ENCODE data around the gene MEGF8.
A peak's percentile ranks its signal among the peaks of the same experiment; 100 is the strongest.

The MEGF8 gene

DNA sequence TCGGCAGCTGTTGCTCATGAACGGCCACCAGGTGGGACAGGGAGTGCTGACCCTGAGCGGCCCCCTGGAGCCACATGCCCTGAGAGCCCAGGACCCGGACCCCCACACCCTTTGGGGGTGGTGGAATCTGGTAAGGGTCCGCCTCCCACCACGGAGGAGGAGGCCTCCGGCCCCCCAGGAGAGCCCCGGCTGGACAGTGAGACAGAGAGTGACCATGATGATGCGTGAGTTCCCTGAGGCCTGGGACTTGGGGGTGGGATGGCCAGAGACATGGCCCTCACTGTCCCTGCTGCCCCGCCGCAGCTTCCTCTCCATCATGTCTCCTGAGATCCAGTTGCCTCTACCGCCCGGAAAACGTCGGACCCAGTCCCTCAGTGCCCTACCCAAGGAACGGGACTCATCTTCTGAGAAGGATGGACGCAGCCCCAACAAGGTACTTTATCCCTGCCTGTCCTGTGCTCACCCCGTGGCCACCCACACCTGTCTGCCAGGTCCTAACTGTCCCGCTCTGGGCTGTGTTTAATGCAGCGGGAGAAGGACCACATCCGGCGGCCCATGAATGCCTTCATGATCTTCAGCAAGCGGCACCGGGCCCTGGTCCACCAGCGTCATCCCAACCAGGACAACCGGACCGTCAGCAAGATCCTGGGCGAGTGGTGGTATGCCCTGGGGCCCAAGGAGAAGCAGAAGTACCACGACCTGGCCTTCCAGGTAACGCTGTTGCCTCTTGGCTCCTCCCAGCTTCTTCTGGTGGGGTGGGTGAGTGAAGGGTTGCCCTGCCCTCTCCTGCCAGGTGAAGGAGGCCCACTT, 38.2 kb upstream of the MEGF8 start:
- no peak for DNase-seq (ENCODE audit: low spot score)

DNA sequence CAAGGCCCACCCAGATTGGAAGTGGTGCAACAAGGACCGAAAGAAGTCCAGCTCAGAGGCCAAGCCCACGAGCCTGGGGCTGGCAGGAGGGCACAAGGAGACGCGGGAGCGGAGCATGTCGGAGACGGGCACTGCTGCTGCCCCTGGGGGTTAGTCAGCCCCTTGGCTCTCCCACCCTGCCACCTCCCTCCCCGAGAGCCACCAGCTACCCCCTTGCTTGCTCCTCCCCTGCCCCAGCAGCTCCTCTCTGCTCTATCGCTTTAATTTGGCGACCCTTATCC, 37.7 kb upstream of the MEGF8 start:
- no peak for DNase-seq (ENCODE audit: low spot score)

DNA sequence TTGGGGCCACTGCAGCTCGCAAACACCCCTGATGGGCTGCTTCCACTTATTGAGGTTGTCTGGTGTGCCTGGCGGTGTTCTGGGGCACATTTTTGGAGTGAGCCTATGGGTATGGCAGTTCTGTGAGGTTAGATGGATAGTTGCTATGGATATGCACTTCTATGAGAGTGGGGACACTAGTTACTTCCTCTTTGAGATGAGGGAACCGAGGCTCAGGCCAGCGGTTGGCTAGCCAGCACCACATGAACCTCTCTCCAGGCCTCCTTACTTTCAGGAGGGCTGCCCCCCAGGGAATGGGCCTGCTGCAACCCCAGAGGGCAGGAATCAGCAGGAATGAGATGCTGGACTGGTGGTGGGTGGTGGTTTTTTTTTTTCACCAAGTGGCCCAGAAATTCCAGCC, 37.0 kb upstream of the MEGF8 start:
- no peak for DNase-seq (ENCODE audit: low spot score)

DNA sequence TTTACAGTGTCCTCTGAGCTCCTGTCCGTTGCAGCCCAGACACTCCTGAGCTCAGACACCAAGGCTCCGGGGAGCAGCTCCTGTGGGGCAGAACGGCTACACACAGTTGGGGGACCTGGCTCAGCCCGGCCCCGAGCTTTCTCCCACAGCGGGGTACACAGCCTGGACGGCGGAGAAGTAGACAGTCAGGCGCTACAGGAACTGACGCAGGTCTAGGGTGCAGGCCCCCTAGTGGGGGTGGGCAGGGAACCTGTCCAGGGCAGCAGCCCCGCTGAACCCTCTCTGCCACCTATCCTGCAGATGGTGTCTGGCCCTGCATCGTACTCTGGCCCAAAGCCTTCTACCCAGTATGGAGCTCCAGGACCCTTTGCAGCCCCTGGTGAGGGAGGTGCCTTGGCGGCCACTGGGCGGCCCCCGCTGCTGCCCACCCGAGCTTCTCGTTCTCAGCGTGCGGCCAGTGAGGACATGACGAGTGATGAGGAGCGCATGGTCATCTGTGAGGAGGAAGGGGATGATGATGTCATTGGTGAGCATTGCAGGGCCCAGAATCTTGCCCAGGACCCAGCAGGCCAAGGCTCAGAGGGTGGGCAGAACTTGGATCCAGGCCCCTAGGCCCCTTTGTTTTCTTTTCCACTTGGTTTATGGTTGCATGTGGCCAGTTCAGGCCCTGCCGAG, 36.4 kb upstream of the MEGF8 start:
- DNase-seq (ENCODE audit: low spot score), result no peak

DNA sequence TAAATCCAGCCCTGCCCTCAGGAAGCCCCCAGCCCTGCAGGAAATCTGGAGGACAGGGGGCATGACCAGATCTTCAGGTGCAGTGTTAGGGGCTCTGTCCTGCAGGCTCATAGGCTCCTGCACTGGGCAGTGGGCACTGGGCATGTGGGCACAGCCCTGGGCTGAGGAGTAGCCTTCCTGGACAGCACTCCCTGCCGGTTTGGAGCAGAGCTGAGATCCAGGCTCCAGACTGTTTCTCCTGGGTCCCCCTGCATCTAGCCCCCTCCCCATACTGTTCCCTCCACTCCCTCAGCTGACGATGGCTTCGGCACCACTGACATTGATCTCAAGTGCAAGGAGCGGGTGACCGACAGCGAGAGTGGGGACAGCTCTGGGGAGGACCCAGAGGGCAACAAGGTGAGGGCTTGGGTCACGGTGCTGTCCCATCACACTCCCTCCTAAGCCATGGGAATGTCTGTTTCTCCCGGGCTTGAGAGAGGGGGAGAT, 35.8 kb upstream of the MEGF8 start:
- DNase-seq (ENCODE audit: low spot score), result no peak

DNA sequence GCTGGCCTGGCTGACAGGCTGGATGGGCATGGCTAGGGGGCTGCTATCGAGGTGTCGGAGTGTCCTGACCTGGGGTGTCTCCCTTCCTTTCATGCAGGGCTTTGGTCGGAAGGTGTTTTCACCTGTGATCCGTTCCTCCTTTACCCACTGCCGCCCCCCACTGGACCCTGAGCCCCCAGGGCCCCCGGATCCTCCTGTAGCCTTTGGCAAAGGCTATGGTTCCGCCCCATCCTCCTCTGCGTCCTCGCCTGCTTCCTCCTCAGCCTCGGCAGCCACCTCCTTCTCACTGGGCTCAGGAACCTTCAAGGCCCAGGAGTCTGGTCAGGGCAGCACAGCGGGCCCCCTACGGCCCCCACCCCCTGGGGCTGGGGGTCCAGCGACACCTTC, 35.3 kb upstream of the MEGF8 start:
- DNase-seq (ENCODE audit: low spot score), result no peak

DNA sequence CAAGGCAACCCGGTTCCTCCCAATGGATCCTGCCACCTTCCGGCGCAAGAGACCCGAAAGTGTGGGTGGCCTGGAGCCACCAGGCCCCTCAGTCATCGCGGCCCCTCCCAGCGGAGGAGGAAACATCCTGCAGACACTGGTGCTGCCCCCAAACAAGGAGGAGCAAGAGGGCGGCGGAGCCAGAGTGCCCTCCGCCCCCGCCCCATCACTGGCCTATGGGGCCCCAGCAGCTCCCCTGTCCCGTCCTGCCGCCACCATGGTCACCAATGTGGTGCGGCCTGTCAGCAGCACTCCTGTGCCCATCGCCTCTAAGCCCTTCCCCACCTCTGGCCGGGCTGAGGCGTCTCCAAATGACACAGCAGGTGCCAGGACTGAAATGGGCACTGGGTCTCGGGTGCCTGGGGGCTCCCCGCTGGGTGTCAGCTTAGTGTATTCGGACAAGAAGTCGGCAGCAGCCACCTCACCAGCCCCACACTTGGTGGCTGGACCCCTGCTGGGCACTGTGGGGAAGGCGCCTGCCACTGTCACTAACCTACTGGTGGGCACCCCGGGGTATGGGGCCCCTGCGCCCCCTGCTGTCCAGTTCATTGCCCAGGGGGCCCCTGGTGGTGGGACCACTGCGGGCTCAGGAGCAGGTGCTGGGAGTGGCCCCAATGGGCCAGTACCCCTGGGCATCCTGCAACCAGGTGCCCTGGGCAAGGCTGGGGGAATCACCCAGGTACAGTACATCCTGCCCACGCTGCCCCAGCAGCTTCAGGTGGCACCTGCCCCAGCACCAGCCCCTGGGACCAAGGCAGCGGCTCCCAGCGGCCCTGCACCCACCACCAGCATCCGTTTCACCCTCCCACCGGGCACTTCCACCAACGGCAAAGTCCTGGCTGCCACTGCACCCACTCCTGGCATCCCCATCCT, 34.7 kb upstream of the MEGF8 start:
- peak; percentile 41 for DNase-seq (ENCODE audit: low spot score)

DNA sequence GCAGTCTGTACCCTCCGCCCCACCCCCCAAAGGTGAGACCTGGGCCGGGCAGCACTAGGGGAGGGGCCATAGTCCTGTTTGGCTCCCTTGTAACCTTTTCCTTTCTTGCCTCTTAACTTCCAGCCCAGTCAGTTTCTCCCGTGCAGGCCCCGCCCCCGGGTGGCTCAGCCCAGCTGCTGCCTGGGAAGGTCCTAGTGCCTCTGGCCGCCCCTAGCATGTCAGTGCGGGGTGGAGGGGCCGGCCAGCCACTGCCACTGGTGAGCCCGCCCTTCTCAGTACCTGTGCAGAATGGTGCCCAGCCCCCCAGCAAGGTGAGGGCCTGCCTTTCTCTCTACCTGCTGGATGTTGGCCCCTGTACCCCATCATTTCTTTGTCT, 34.0 kb upstream of the MEGF8 start:
- no peak for DNase-seq (ENCODE audit: low spot score)

DNA sequence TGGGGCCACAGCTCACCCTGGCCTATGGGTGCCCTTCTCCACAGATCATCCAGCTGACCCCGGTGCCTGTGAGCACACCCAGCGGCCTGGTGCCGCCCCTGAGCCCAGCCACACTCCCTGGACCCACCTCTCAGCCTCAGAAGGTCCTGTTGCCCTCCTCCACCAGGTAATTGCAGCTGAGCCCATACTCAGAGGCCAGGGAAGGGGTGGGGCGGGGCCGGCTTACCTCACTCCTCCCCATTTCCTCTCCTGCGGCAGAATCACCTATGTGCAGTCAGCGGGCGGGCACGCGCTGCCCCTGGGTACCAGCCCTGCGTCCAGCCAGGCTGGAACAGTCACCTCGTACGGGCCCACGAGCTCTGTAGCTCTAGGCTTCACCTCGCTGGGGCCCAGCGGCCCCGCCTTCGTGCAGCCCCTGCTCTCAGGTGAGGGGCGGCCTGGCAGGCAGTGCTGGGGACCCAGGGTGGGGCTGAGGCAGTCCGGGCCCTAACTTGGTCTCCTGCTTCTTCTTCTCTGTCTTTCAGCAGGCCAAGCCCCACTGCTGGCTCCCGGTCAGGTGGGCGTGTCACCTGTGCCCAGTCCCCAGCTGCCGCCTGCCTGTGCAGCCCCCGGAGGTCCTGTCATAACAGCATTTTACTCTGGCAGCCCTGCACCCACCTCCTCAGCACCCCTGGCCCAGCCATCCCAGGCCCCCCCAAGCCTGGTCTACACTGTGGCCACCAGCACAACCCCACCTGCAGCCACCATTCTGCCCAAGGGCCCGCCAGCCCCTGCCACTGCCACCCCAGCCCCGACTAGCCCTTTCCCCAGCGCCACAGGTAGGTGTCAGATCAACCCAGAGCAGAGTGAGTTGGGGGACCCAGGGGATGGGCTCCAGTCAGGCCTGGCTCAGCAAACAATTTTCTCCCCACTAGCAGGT, 33.1 kb upstream of the MEGF8 start:
- DNase-seq (ENCODE audit: low spot score), result no peak

DNA sequence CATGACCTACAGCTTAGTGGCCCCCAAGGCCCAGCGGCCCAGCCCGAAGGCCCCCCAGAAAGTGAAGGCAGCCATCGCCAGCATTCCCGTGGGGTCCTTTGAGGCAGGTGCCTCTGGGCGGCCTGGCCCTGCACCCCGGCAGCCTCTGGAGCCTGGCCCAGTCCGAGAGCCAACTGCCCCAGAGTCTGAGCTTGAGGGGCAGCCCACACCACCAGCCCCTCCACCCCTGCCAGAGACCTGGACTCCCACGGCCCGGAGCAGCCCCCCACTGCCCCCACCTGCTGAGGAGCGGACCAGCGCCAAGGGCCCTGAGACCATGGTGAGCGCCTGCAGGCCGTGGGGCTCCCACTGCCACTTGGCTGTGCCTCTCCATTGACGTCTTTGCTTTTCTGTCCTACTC, 32.5 kb upstream of the MEGF8 start:
- DNase-seq (ENCODE audit: low spot score), result no peak

DNA sequence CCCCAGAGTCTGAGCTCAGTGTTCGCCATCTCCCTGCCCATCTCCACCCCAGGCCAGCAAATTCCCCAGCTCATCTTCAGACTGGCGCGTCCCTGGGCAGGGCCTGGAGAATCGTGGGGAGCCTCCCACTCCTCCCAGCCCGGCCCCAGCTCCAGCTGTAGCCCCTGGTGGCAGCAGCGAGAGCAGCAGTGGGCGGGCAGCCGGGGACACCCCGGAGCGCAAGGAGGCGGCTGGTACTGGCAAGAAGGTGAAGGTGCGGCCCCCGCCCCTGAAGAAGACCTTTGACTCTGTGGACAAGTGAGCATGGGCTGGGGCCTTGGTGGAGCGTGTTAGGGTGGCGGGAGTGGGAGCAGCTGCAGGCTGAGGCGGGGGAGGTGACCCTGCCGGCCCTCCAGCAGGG, 31.9 kb upstream of the MEGF8 start:
- DNase-seq (ENCODE audit: low spot score), result no peak

DNA sequence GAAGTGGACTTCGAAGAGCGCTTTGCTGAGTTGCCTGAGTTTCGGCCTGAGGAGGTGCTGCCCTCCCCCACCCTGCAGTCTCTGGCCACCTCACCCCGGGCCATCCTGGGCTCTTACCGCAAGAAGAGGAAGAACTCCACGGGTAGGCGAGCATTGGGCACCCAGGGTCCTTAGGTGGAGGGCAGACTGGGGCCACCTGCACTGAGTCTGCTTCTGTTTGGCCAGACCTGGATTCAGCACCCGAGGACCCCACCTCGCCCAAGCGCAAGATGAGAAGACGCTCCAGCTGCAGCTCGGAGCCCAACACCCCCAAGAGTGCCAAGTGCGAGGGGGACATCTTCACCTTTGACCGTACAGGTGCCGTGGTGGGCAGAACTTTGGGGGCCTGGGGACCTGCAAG, 31.5 kb upstream of the MEGF8 start:
- no peak for DNase-seq (ENCODE audit: low spot score)

DNA sequence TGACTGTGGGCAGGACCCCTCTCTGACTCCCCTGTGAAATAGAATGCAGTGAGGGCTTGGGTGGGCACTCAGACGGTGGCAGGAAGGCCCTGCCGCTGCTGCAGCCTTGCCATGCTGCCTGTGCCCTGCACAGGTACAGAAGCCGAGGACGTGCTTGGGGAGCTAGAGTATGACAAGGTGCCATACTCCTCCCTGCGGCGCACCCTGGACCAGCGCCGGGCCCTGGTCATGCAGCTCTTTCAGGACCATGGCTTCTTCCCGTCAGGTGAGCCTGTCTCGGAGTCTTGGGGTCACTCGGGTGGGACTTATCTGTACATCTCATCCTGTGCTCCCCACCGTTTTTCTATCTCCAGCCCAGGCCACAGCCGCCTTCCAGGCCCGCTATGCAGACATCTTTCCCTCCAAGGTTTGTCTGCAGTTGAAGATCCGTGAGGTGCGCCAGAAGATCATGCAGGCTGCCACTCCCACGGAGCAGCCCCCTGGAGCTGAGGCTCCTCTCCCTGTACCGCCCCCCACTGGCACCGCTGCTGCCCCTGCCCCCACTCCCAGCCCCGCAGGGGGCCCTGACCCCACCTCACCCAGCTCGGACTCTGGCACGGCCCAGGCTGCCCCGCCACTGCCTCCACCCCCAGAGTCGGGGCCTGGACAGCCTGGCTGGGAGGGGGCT, 30.8 kb upstream of the MEGF8 start:
- no peak for DNase-seq (ENCODE audit: low spot score)

DNA sequence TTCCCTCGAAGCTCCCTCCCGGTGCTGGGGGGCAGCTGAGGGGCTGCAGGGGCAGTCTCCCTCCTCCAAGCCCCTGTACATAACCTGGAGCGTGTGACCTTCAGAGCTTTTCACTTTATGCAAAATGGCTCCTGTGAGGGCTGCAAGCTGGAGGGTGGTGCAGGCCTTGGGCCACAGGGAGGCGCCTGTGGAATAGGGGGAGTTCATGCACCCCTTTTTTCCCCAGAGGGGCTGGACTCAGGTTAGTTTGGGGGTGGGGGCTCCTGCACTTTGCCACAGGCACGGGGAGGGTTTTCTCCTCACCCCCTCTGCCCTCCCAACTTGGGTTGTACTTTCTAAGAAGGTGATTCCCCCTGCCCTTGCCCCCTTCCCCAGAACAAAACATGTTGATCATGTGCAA, 30.1 kb upstream of the MEGF8 start:
- no peak for DNase-seq (ENCODE audit: low spot score)

DNA sequence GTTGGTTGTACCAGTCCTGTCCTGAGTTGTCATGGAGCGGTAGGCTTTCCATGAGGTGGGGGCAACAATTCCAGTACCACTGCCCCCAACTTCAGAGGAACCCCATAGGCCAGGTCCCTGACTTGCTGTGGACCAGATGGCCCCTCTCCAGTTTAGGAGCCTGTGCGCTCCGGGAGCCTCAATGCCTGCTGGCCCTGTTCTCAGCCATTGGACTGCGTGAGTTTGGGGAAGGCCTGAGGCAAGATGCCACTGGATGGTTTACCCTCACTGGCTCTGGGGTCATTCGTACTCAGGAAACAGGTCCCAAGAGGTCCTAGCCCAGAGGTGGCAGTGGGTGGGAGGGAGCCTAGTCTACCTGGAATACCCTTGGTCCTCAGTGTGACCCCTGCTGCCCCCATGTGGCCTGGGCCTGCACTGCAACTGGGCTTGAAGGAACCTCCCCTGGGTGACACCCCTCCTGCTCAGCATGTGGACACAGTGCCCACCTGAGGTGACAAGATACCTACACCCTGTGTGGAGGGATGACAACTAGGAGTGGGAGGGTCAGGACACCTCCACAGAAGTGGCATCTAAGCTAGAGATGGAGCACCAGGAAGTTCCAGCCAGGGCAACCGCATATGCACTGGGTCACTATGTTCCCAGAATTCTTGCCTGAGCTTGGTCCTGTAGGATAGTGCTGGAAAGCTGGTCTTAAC, 29.5 kb upstream of the MEGF8 start:
- peak; percentile 84 for DNase-seq (ENCODE audit: low spot score)

DNA sequence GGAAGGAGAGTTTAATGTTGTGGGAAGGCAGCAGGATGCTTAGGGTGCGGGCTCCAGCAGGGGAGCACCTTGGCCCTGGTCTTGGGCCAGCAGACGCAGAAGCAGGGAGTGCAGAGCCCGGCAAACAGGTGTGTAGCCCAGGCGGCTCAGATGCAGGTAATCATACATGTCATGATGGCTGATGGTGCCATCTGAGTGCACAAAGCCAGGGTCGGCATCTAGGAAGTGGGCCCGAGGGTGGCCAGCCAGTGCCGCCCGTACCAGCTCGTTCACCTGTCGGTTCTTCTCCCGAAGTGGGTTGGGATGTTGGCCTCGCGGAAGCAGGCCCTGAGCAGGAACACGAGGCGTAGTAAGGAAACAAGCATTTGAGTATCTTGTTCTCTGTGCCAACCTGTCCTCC, 28.4 kb upstream of the MEGF8 start:
- no peak for DNase-seq (ENCODE audit: low spot score)

DNA sequence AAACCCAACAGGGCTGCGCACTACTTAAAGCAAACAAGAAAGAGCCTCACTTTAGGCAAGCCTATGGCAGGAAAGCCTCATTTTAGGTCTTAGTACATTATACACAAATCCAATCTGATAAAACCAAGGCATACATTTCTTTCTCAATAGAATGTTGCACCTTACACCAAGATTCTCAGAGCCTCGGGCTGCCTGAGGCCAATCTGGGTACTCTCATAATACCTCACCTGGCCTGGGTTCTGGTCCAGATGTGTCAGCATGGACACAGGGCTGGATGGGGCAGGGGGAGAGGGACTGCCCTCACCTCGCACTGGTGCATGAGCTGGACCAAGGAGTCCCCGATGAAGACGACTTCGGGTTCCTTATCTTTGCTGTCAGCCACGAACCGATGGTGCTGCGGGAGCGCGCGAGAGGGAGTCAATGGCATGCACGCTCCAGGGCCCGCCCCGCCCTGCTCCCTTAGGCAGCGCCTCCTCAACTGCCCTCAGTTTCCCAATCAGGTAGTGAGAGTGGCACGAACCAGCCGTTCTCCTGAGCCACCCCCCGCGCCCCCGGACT, 23.7 kb upstream of the MEGF8 start, which contains the start of gene PRR19:
Gene PRR19 (plus strand): TSS at position 487 of the 558 bp plus-strand sequence. CDS start 7,453 bp downstream, outside the sequence.
- no peak for DNase-seq (ENCODE audit: low spot score)

DNA sequence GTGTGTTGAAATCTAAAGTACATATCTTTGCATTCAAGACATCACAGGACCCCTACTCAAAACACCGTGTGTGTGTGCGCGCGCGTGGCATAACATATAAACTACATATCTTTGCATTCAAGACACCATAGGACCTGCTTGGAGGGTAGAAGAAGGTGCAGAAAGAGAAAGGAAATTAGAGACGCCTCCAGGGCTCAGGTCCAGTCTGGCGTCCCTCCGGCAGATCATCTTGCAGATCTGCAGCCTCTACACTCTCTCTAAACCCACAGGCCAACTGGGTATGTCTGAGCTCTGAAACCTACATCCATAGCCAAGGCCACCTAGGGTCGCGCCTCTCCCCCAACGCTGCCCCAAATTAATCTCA, 22.4 kb upstream of the MEGF8 start:
- DNase-seq (ENCODE audit: low spot score), result no peak

DNA sequence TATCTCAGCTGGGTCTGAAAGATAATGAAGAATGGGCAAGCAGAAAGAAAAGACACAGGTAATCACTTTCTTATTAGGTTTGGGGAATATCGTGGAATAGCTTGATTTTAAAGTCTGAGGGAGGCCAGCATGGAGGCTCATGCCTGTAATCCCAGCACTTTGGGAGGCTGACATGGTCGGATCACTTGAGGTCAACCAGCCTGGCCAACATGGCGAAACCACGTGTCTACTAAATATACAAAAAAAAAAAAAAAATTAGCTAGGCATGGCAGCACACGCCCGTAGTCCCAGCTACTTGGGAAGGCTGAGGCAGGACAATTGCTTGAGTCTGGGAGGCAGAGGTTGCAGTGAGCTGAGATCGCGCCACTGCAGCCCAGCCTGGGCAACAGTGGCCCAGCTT, 21.6 kb upstream of the MEGF8 start:
- no peak for DNase-seq (ENCODE audit: low spot score)

DNA sequence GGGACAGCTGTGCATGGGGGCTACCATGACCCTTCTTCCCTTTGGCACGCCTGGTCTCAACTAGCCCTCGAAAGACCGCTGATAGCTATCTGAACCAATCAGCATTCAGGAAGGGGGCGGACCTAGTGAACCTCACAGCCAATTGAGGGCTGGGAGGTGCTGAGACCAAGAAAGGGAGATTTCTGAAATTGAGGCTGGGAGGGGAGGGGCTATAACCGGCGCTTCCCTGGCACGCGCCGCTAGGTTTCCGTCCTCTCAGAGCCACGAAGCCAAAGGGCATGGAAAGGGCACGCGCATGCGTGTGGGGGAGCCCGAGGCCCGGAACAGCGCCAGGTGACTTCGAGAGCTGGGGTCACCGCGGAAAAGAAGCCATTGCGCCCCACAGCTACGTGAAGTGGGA, 18.8 kb upstream of the MEGF8 start:
- DNase-seq (ENCODE audit: low spot score), result no peak

Data from CD4-positive, alpha-beta T cell treated with Interleukin-6 at 100 ng/mL for 8 hours (primary cell).